Activated T-cell treated with anti-CD3 and anti-CD28 coated beads, Interleukin-2, amount 50 U/mL, for 48 hours (primary cell): ENCODE results near the gene RPL7L1.

Experiments
- DNase-seq, 2 experiments: peaks; one replicate each; pipeline ENCODE4 v3.0.0-alpha.2; 2020

The RPL7L1 gene

GRCh38 chr6:42936398-42936797 lies 57.0 kb downstream of the RPL7L1 start:
- no peak for DNase-seq

GRCh38 chr6:42937548-42938427 lies 58.4 kb downstream of the RPL7L1 start:
- DNase-seq = no peak

- DNase-seq = no peak
These were observed 59.0 kb downstream of the RPL7L1 start for GRCh38 chr6:42938428-42938796.

- no peak for DNase-seq
These were observed 59.8 kb downstream of the RPL7L1 start for GRCh38 chr6:42938987-42939809.
